Renal pelvis (tissue), 4 donors: ENCODE data around the gene MGAT4D. TPM values are rescaled to one million over a fixed set of nuclear protein-coding genes. Genes with fewer than 3 reads are reported as not detected.
"Not testable (repeated sequence)": the region's sequence is repeated elsewhere in the genome, so short reads cannot be mapped to it uniquely, and the experiment has no call there.

Experiments
- DNase-seq: peaks from one replicate; pipeline ENCODE4 v3.0.0-alpha.2; 2013
- polyA plus RNA-seq, 3 donors: library from polyadenylated mRNA; unstranded; fragments of 120-200 nt; gene quantifications; one replicate each; pipeline ENCODE4 v1.2.1, GENCODE V29; 2013; ENCODE audit not compliant: insufficient read length in 3 of 3

The MGAT4D gene
- polyA plus RNA-seq, 3 donors: not detected

DNA sequence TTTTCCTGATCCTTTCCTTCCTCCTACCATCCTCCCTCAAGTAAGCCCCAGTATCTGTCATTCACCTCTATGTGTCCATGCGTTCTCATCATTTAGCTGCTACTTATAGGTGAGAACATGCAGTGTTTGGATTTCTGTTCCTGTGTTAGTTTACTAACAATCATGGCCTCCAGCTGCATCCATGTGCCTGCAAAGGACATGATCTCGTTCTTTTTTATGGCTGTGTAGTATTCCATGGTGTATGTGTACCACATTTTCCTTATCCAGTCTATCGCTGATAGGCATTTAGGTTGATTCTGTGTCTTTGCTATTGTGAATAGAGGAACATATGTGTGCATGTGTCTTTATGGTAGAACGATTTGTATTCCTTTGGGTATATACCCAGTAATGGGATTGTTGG is 53.7 kb downstream of the MGAT4D start:
- not testable (repeated sequence) for DNase-seq

DNA sequence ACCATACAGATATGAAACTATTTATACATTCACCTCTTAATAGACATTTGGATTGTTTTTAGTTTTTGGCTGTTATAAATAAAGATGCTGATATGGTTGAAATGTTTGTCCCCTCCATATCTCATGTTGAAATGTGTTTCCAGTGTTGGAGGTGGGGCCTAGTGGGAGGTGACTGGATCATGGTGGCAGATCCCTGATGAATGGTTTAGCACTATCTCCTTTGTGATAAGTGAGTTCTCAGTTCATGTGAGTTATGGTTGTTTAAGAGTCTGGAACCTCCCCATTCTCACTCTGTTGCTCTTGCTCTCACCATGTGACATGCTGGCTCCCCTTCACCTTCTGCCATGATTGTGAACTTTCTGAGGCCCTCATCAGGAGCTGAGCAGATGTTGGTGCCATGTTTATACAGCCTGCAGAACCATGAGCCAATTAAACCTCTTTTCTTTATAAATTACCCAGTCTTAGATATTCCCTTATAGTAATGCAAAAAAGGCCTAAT is 58.4 kb downstream of the MGAT4D start:
- DNase-seq: no peak

DNA sequence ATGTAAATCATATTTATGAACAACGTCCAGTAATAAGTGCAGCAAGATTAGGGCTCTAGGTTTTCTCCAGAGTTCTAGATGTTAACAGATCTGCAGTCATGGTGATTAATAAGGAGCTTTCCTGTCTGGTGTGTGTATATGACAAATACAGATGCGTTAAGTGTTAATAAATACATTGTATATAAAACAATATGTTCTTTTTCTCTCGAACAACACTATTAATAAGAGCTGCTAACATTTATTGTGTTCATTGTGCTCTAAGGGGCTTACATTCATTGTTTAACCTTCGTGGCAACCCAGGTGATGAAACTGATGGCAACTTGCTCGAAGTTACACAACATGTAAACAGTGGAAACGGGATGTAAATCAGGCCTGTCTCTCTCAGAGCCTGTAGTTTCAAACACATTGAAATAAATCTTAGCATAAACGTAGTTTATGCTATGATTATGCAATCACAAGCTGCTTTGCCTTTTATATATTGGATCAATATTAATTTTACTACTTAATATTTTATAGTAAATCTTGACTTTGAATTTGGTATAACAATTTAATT is 70.1 kb downstream of the MGAT4D start:
- DNase-seq: peak; percentile 1

DNA sequence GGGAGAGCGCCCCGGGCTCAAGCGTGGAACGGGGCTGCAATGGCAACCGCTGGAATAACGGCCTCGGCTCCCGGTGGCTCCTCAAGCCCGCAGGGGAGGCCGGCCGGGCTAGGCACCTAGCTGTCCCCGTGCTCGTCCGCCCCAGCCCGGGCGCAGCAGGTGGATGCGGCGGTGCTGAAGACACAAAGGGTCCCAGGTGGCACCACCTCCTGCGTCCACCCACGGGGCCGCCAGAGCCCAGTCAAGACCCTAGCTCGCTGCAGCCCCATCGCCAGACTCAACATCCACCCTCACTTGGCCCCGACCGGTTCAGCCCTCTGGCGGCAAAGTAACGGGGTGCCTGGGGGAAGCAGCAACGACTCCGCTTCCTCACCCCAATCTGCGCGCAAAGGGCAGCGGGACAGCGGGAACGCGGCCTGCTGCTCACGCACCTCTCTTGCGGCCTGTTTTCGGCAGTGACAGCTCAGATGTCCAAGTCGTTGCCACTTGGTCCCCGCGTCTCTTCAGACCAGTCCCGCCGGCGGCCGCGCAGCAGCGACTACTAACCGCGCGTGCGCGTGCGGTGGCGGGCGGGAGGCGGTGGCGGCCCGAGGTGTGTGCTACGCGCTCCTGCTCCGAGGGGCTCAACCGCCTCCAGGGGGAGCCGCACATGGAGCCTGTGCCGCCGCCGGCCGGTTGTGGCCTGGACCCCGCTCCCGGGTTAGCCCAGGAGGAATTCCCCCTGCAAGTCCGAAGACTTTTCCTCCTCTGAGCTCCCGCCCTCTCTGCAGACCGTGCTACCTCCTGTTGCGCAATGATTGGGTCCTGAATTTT is 70.8 kb downstream of the MGAT4D start, which contains the start of gene CLGN:
TSS of gene CLGN (minus strand) at position 543 of the 813 bp plus-strand sequence. CDS start 14,570 bp downstream, outside the sequence.
- DNase-seq: peak; percentile 84

DNA sequence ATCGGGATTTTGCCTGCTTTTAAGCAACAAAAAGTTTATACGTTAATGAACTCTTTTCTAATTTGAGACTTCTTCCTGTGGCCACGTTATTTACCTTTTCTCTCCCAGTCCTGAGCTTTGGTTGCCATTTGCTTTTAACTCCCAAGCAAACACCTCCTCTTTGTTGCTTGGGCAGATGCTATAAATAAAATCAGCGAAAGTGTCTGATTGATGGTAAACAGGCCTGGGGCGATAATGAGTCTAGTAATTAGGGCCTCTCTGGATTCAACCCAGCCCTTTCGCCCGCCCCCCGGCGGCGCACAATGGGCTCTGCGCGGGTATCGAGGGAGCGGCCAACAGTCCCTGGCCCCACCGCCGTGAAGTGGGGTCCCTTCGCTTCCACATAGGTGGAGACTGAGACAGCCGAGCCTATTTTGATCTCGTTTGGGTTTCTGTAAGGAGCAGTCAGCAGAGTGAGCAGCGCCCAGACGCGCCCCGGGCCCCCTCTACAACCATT is 71.4 kb downstream of the MGAT4D start:
- DNase-seq: peak; percentile 1

DNA sequence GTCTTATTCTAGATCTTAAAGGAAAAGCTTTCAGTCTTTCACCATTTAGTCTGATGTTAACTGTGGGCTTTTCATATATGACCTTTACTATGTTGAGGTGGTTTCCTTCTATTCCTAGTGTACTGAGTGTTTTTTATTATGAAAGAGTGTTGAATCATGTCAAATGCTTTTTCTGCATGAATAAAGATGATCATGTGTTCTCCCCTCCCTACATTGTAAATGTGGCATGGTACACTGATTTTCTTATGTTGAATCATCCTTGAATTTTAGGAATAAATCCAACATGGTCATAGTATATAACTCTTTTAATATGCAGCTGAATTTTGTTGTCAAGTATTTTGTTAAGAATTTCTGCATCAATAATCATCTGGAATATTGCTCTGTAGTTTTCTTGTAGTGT is 75.0 kb downstream of the MGAT4D start:
- no peak for DNase-seq

DNA sequence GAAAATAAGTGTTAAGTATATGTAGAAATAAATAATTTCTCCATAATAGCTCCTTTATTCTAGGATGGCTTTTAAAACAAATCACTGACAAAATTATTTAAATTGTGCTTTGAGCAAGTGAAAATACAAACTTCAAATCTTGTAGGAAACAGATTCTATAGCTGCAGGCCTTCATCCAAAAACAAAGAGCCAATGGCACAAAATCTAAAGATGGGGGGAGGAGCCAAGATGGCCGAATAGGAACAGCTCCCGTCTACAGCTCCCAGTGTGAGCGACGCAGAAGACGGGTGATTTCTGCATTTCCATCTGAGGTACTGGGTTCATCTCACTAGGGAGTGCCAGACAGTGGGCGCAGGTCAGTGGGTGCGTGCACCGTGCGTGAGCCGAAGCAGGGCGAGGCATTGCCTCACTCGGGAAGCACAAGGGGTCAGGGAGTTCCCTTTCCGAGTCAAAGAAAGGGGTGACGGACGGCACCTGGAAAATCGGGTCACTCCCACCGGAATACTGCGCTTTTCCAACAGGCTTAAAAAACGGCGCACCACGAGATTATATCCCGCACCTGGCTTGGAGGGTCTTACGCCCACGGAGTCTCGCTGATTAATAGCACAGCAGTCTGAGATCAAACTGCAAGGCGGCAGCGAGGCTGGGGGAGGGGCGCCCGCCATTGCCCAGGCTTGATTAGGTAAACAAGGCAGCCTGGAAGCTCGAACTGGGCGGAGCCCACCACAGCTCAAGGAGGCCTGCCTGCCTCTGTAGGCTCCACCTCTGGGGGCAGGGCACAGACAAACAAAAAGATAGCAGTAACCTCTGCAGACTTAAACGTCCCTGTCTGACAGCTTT is 84.7 kb downstream of the MGAT4D start:
- DNase-seq: not testable (repeated sequence)

DNA sequence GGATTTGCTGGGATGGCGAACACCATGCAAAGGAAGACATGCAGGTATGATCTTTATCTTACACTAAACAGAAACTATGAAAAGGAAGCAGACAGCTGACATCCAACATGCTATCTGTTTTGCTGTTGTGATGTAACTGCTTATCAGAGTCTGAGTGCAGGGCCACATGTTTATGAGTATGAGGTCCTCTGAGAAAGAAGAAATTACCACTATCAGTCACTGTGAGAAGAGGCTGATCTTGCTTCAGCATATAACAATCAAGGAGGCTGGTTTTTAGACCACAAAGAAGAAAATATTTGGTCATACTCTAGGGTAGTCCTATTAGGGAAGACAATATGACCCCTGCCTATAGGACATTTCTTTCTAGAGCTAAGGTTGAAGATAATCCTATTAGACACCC is 89.1 kb downstream of the MGAT4D start:
- no peak for DNase-seq

DNA sequence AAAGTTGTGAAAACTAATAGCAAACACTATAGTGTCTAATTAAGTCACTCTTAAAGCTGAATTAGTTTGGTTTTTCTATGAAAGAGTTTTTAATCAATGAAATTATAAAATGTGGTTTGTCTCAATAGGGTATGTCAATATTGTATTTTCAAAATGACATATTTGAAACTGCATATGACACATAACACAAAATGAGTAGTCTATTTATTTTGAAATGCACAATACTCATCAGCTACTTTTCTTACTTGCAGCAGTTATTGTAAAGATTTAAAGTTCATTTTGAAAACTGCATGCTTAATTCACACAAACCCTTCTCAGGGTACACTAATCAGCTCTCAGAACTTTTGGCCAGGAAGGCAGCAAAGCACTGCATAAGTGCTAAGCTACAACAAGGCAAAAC is 91.8 kb downstream of the MGAT4D start:
- no peak for DNase-seq

DNA sequence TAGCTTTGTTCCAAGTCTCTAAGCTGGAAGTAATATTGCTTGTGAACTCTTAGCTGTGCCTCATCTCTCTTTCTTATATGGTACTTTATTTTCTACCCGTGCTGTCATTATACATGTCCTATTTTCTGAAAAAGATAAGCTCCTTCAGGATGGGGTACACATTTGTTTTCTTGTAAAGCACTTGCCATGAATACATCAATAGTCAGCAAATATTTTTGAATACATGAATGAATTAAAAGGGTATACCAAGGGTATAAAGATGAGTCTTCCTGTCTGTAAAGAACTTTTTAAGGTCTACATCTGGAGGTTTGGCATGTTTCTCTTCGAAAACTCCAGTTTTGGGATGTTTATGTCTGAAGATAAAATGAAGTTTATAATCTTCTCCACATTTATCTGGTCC is 98.0 kb downstream of the MGAT4D start:
- no peak for DNase-seq

DNA sequence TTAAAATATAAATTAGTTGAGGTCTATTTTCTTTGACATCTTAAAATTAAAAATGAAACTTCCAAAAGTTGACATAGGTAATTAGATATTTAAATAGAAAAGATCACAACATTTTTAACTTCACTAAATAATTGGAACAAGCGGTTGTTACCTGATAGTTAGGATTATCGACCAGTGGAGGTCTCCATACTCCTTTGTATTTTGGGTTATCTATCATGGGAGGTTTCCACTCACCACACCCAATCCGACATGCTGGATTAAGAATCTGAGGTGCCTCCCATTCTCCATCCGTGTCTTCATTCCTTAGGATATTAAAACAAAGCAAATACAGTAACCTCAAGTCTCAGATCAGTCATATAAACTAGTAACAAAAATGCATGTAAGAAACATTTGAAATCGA is 102.4 kb downstream of the MGAT4D start:
- DNase-seq: no peak

Other genes with a start within 250 kb of the MGAT4D start
- 100 to 1,000 TPM; 123 to 132 (median 127) TPM for gene SCOC, start 124.6 kb downstream of the MGAT4D start, polyA plus RNA-seq
- 1 to 10 TPM; 3.4 to 4.1 (median 3.5) TPM for gene CLGN, start 70.6 kb downstream of the MGAT4D start, polyA plus RNA-seq
- 10 to 100 TPM; 39.1 to 45.5 (median 42.9) TPM for gene ELMOD2, start 25.9 kb upstream of the MGAT4D start, polyA plus RNA-seq
- gene UCP1, start 70.7 kb upstream of the MGAT4D start, polyA plus RNA-seq: under 1 TPM in 2 of 3 donors, not detected in 1; 0.15 to 0.17 TPM